ENCODE measurements around the gene TNIP2.
"Not testable (repeated sequence)": the region's sequence is repeated elsewhere in the genome, so short reads cannot be mapped to it uniquely, and the experiment has no call there.

The TNIP2 gene

DNA sequence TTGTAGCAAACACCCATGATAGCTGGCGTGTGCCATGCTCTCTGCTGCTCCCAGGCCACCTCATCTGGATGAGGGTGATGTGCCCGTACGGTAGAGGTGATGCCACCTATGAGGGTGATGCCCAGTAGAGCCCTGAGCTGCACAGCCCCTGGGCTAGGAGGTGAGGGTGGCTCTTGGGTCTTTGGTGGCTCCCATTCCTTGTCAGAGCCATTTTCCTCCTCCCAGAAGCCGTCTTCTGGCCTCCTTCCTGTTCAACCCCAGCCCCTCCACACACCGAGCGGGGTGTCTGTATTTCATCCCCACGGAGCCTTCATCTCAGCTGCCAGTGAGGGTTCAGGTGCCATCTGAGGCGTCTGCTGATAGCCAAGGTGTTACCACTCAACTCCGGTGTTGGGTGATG is 12.0 kb upstream of the TNIP2 start:
- no peak for DNase-seq (ENCODE audit: low read depth)

DNA sequence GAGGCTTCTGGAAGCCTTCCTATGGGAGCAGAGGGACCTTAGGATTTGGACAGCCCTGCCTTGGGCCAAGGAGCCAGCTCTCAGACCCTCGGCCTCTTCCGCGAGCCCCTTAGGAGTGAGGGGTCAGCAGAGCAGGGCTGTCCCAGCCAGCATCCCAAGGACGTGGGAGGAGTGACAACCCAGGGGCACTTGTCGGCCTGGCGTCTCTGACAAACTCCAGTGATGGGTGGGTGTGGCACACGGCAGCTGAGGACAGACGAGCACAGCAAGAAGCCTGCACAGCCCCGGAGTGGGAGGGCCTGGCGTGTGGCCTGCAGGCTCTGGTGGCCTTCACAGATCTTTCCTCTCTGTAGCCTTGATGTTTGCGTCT is 11.6 kb upstream of the TNIP2 start:
- DNase-seq (ENCODE audit: low read depth): no peak

DNA sequence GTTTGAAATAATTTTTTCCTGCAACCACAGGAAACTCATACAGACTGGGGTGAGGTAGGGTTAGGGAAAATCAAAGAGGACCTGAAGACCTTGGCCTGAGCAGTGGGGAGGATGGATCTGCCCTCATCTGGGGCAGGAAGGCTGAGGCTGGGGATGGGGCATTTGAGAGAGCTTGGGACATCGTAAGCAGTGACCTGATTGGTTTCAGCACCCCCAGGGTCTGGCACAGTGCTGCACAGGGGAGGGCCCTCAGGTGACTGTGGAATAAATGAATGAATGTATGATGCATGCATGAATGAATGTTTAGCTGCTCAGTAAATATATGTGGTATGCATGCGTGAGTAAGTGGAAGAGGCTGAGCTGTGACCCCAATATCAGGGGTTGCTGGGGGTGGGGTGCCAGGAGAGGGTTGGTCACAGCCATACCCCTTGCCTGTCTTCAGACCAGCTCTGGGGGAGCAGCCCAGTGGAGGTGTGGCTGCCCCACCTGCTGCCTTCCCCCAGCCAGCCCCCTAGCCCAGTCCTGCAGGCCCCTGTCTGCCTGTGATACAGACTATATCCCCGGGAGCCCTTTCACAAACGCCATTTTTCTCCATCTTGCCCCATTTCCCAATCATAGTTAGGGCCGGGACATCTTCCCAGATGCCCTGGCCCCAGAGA is 11.0 kb upstream of the TNIP2 start:
- DNase-seq (ENCODE audit: low read depth): no peak

- no peak for DNase-seq (ENCODE audit: low read depth)
These were observed 9.8 kb upstream of the TNIP2 start for GRCh38 chr4:2765832-2766526.

- DNase-seq (ENCODE audit: low read depth): no peak
These were observed 7.4 kb upstream of the TNIP2 start for GRCh38 chr4:2763511-2763967.

DNA sequence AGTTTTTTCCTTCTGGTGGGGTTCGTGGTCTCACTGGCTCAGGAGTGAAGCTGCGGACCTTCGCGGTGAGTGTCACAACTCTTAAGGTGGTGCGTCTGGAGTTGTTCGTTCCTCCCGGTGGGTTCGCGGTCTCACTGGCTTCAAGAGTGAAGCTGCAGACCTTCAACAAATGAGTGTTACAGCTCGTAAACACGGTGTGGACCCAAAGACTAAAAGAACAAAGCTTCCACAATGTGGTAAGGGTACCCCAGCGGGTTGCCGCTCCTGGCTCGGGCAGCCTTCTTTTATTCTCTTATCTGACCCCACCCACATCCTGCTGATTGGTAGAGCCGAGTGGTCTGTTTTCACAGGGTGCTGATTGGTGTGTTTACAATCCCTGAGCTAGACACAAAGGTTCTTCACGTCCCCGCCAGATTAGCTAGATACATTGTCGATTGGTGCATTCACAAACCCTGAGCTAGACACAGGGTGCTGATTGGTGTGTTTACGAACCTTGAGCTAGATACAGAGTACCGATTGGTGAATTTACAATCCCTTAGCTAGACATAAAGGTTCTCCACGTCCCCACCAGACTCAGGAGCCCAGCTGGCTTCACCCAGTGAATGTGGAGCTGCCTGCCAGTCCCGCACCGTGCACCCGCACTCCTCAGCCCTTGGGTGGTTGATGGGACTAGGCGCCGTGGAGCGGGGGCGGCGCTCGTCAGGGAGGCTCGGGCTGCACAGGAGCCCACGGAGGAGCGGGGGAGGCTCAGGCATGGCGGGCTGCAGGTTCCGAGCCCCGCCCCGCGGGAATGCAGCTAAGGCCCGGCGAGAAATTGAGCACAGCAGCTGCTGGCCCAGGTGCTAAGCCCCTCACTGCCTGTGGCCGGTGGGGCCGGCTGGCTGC is 6.6 kb upstream of the TNIP2 start:
- DNase-seq (ENCODE audit: low read depth): not testable (repeated sequence)

GRCh38 chr4:2762048-2762447 is 5.9 kb upstream of the TNIP2 start:
- DNase-seq (ENCODE audit: low read depth): no peak

DNA sequence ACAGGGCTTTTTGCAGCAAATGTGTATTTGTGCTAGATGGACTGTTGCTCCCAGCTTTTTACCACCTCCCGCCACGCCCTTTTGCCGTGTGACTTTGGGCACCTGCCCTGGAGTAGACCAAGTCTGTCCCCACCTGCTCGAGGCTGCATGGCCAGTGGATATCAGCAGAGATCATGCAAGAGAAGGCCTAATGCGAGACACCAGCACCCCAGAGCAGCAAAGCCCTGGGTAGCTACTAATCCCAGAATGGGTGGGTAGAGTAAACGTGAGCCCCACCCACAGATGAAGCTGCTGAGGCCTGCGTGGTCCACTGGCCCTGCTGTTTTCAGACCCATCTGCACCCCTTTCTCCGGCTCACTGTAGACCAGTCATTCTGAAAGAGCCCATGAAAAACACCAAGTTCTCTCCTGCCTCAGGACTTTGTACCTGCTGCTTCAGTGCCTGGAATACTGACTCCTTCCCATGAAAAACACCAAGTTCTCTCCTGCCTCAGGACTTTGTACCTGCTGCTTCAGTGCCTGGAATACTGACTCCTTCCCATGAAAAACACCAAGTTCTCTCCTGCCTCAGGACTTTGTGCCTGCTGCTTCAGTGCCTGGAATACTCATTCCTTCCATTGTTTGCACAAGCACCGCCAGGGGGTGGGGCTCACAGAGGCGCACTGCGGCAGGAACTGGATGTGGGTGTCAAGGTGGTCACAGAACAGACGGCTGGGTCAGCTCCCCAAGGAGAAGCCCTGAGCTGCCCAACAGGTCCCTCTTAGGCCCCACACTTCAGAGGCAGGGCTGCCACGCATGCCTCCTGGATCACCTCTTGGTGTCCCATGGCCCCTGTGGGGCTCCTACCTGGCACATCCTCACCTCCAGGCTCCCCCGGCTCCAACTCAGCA is 5.1 kb upstream of the TNIP2 start:
- no peak for DNase-seq (ENCODE audit: low read depth)

DNA sequence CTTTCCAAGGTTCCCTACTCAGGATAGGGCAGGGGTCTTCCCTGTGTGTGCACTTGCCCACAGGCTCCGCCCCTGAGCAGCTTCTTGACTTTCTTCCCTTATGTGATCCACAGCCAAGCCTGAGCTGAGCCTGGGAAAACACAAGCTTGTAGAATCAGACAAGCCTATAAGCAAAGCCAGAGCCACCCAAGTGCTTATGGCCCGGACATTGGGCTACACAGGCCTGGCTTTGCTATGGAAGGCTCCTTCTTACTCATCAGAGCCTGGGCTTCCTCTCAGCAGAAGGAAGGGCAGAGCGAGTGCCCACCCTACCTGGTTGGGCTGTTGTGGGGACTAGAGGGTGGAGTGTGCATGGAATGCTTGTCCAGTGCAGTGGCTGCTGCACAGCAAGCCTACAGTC is 1.3 kb upstream of the TNIP2 start:
- DNase-seq (ENCODE audit: low read depth): no peak

GRCh38 chr4:2756691-2757350 is 685 bp upstream of the TNIP2 start:
- DNase-seq (ENCODE audit: low read depth): no peak

DNA sequence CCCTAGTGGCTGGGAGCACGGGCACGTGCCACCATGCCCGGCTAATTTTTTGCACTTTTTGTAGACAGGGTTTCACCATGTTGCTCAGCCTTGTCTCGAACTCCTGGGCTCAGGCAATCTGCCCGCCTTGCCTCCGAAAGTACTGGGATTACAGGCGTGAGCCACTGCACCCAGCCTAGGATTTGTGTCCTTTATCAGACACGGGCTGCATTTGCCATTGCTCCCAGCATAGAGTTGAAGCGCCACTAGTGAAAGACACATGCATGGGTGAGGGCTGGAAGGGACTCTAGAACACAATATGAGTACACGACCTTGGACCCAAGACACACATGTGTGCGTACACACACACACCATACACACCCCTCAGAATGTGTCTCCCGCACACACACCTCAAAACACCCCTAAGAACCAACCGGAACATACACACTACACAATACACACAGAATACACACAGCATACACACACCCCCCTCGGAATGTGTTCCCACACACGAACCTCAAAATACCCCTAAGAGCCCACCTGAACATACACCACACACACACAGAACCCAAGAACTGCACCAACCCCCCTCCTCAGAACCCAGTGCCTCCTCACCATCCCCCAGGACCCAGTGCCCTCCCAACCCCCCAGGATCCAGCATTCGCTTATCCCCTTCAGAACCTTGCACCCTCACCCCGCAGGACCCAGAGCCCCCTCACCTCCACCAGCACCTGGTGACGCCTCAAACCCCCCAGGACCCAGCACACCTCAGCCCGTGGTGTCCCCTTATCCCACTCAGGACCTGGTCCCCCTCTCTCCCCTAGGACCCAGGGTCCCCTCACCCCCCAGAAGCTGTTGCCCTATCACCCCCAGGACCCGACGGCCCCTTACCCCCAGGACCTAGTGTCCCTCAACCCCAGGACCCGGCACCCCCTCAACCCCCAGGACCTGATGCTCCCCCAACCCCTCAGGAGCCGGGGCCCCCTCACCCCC is 1.0 kb downstream of the TNIP2 start:
- no peak for DNase-seq (ENCODE audit: low read depth)

DNA sequence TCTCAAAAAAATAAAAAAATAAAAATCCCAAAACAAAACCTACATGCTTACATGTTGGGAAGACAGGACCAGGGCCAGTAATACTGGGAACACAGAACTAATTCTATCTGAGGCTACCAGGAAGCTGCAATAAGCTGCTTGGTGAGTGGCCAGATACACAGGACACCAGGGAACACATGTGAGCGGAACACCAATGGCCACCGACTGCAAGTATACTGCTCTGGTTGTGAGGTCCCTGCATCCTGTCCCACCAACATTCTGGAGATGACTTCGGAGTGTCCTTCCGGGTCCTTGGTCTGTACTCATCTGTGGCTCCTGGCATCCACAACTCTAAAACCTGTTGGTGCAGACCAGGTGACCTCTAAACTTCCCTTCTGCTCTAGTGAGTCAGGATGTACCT is 2.7 kb downstream of the TNIP2 start:
- DNase-seq (ENCODE audit: low read depth): no peak

GRCh38 chr4:2750719-2751605 is 5.2 kb downstream of the TNIP2 start:
- DNase-seq (ENCODE audit: low read depth): no peak

- DNase-seq (ENCODE audit: low read depth): no peak
These were observed 9.0 kb downstream of the TNIP2 start for GRCh38 chr4:2746891-2747695.

DNA sequence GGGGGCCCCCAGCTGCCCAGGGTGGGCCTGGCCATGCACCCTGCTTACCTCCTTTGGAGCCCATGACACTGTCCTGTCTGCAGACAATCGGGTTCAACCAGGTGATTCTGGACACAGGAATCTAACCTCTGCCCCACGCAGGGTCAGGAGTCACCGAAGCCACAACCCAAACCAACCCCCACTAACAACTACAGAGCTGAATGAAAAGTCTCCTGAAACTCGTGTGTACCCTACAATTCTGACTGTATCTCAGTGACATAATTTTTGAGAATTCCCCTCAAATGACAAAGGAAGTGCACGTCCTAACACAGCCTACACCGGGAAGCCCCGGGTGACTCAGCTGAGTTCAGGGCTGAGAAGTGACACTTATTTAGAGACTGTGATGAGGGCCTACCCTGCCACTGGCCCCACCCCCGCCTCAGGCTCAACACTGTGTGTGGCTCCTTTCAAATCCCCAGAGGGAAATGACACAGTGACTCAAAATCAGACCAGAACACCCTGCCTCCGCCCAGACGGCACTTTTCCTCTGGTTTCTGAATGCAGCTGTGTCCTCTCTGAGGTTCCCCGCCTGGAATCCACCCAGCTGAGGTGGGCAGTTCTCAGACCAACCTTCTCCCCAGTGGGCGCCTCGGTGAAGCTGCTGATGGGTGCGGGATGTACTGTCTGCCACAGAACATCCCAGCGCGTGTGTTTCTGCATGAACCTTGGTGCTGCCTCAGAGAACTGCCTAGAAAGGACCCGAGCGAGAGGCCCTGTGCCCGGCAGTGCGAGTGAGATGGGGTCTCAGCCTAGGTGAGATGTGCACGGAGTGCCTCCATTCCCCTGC is 9.9 kb downstream of the TNIP2 start:
- DNase-seq (ENCODE audit: low read depth): peak; percentile 36

GRCh38 chr4:2745516-2745915 is 10.6 kb downstream of the TNIP2 start:
- DNase-seq (ENCODE audit: low read depth): no peak

GRCh38 chr4:2744576-2745270 is 11.4 kb downstream of the TNIP2 start:
- no peak for DNase-seq (ENCODE audit: low read depth)

Measured in HS-5 (cell line).